Keratinocyte (primary cell): ENCODE data around the gene NTN1. TPM values are rescaled to one million over a fixed set of nuclear protein-coding genes. Genes with fewer than 3 reads are reported as not detected.

ENCODE experiments used
- DNase-seq: peaks from one replicate; pipeline ENCODE4 v3.0.0-alpha.2; 2011; ENCODE audit warnings: low read depth, missing footprints, low spot score
- FAIRE-seq: peaks from 2 replicates; lab custom pipeline; 2011; peaks lifted over from hg19 to GRCh38; lab: Jason Lieb, UNC
- H2AFZ ChIP-seq: 2 replicates; pipeline ENCODE4 v1.6.0; 2012; ENCODE audit warnings: low read length, control low read depth, inconsistent platforms; ENCODE audit not compliant: control insufficient read depth
- H3K27ac ChIP-seq: 2 replicates; pipeline ENCODE4 v1.5.1; 2011; ENCODE audit warnings: low read length; ENCODE audit not compliant: control insufficient read depth, insufficient read depth
- H3K27me3 ChIP-seq: 3 replicates; pipeline ENCODE4 v1.6.0; 2011; ENCODE audit warnings: low read length; ENCODE audit not compliant: control insufficient read depth, insufficient read depth; ENCODE audit errors: extremely low read depth
- H3K36me3 ChIP-seq, 2 experiments: 2 replicates in 1 of 2; 3 replicates in 1 of 2; pipeline ENCODE4 v1.5.1; 2011; ENCODE audit warnings: low read length in 2 of 2, mild to moderate bottlenecking in 1 of 2; ENCODE audit not compliant: control insufficient read depth in 2 of 2, insufficient read depth in 2 of 2; ENCODE audit errors: extremely low read depth in 1 of 2
- H3K4me1 ChIP-seq: 3 replicates; pipeline ENCODE4 v1.5.1; 2011; ENCODE audit warnings: low read length; ENCODE audit not compliant: control insufficient read depth, insufficient read depth; ENCODE audit errors: extremely low read depth
- H3K4me2 ChIP-seq: 3 replicates; pipeline ENCODE4 v1.6.0; 2011; ENCODE audit warnings: low read depth, low read length; ENCODE audit not compliant: control insufficient read depth, insufficient read depth; ENCODE audit errors: extremely low read depth
- H3K4me3 ChIP-seq, 3 experiments: fragments of 200-600 bp in 1 of 3; sonication (generic) in 1 of 3; 2 replicates in 2 of 3; 3 replicates in 1 of 3; pipeline ENCODE4 v1.5.1; 2011 to 2016; ENCODE audit warnings: low read length in 3 of 3, mild to moderate bottlenecking in 3 of 3, control low read depth in 2 of 3, inconsistent platforms in 1 of 3, low read depth in 1 of 3, mixed read lengths in 1 of 3, mixed run types in 1 of 3, moderate library complexity in 1 of 3; ENCODE audit not compliant: control insufficient read depth in 2 of 3, insufficient read depth in 2 of 3; ENCODE audit errors: extremely low read depth in 1 of 3
- H3K79me2 ChIP-seq: 2 replicates; pipeline ENCODE4 v1.6.0; 2012; ENCODE audit warnings: low read length; ENCODE audit not compliant: control insufficient read depth, insufficient read depth
- H3K9ac ChIP-seq: 3 replicates; pipeline ENCODE4 v1.6.0; 2011; ENCODE audit warnings: low read length; ENCODE audit not compliant: control insufficient read depth, insufficient read depth; ENCODE audit errors: extremely low read depth
- H3K9me1 ChIP-seq: 3 replicates; pipeline ENCODE4 v1.6.0; 2011; ENCODE audit warnings: low read length; ENCODE audit not compliant: control insufficient read depth, insufficient read depth; ENCODE audit errors: extremely low read depth
- H3K9me3 ChIP-seq: 2 replicates; pipeline ENCODE4 v1.5.1; 2012; ENCODE audit warnings: low read depth, low read length; ENCODE audit not compliant: control insufficient read depth
- H4K20me1 ChIP-seq: 3 replicates; pipeline ENCODE4 v1.6.0; 2011; ENCODE audit warnings: low read length; ENCODE audit not compliant: control insufficient read depth, insufficient read depth; ENCODE audit errors: extremely low read depth
- EZH2 ChIP-seq: IDR thresholded peaks from one replicate; pipeline ENCODE4 v1.6.1; 2012; ENCODE audit warnings: inconsistent platforms, mild to moderate bottlenecking, low read length, moderate library complexity
- dilution Hi-C: fragments of 300-500 bp; cut with MboI; formaldehyde crosslinking; loops from one replicate; pipeline ENCODE4 v1.7.0; 2020; ENCODE audit warnings: low sequenced_read_pairs; ENCODE audit not compliant: extremely low pct_ligation_motif_present
- polyA plus RNA-seq, 5 experiments: library from polyadenylated mRNA; depleted of rRNA in 3 of 5; stranded (reverse) in 3 of 5; stranded (forward) in 1 of 5; unstranded in 1 of 5; fragments of >200 nt; gene quantifications; 1 replicate in 1 of 5; 2 replicates in 3 of 5; 3 replicates in 1 of 5; pipeline versions ENCODE4 v1.2.1 to v1.2.3, GENCODE V29; 2011 to 2012; ENCODE audit warnings: missing spikeins in 2 of 5, low read depth in 1 of 5, low replicate concordance in 1 of 5
- TF ChIP-seq, protein P1 (sequence below), 3 experiments: IDR thresholded peaks in 1 of 3; conservative IDR thresholded peaks in 1 of 3; optimal IDR thresholded peaks in 1 of 3; 2 replicates in 2 of 3; 3 replicates in 1 of 3; pipeline versions ENCODE3 to v1.5.1; 2011; ENCODE audit warnings: low read length in 3 of 3, mild to moderate bottlenecking in 3 of 3, moderate library complexity in 2 of 3, control low read depth in 1 of 3, inconsistent platforms in 1 of 3; ENCODE audit not compliant: insufficient read depth in 2 of 3; ENCODE audit errors: extremely low read depth in 1 of 3

The NTN1 gene
- polyA plus RNA-seq, 1 donor (not counting 4 experiments of a cell fraction or from before 2014, with no cell fraction given): 0.10 TPM

DNA sequence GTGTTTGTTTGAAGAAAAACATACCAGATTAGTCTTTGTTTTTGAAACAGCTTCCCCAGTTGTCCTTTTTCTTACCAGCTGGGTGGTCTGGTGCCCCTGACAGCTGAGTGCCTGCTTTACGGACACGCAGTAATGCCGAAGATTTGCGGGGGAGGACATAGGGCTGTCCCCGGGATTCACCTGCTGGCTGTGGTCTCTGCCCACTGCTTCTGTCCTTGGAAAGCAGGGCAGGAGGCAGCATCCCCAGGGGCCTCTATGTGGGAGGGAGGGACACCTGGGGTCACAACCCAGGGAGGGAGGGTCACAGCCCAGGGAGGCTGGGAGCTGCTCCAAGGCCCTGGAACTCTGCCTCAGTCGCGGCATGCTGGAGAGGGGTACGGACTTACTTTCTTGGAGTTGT, 221.7 kb downstream of the NTN1 start:
- no peaks in the 10 kb centered on the region for H3K36me3 ChIP-seq
- H3K4me1 ChIP-seq: peaks cover 5% of the 10 kb centered on the region
- no peak overlapping the region for H2AFZ ChIP-seq
- dilution Hi-C loops: no loop called here
- H4K20me1 ChIP-seq: no peaks in the 10 kb centered on the region
- no peak overlapping the region for H3K9ac ChIP-seq
- no peaks in the 10 kb centered on the region for H3K79me2 ChIP-seq
- no peak overlapping the region for H3K27ac ChIP-seq
- no peaks in the 10 kb centered on the region for H3K9me1 ChIP-seq
- H3K27me3 ChIP-seq: peaks cover 7% of the 10 kb centered on the region
- H3K4me2 ChIP-seq: no peak overlapping the region
- no peaks in the 10 kb centered on the region for H3K9me3 ChIP-seq
- TF ChIP-seq, protein P1, sequence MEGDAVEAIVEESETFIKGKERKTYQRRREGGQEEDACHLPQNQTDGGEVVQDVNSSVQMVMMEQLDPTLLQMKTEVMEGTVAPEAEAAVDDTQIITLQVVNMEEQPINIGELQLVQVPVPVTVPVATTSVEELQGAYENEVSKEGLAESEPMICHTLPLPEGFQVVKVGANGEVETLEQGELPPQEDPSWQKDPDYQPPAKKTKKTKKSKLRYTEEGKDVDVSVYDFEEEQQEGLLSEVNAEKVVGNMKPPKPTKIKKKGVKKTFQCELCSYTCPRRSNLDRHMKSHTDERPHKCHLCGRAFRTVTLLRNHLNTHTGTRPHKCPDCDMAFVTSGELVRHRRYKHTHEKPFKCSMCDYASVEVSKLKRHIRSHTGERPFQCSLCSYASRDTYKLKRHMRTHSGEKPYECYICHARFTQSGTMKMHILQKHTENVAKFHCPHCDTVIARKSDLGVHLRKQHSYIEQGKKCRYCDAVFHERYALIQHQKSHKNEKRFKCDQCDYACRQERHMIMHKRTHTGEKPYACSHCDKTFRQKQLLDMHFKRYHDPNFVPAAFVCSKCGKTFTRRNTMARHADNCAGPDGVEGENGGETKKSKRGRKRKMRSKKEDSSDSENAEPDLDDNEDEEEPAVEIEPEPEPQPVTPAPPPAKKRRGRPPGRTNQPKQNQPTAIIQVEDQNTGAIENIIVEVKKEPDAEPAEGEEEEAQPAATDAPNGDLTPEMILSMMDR (optimal IDR thresholded peaks at IDR 0.05 in 1 of 3, IDR thresholded peaks at IDR 0.05 in 1 of 3, conservative IDR thresholded peaks at IDR 0.05 in 1 of 3; ENCODE audit: extremely low read depth in 1 of 3, insufficient read depth in 2 of 3, low read length in 3 of 3): no peak
- TF ChIP-seq EZH2: no peak
- FAIRE-seq: no peak
- no peak for DNase-seq
- H3K4me3 ChIP-seq: no peak overlapping the region

DNA sequence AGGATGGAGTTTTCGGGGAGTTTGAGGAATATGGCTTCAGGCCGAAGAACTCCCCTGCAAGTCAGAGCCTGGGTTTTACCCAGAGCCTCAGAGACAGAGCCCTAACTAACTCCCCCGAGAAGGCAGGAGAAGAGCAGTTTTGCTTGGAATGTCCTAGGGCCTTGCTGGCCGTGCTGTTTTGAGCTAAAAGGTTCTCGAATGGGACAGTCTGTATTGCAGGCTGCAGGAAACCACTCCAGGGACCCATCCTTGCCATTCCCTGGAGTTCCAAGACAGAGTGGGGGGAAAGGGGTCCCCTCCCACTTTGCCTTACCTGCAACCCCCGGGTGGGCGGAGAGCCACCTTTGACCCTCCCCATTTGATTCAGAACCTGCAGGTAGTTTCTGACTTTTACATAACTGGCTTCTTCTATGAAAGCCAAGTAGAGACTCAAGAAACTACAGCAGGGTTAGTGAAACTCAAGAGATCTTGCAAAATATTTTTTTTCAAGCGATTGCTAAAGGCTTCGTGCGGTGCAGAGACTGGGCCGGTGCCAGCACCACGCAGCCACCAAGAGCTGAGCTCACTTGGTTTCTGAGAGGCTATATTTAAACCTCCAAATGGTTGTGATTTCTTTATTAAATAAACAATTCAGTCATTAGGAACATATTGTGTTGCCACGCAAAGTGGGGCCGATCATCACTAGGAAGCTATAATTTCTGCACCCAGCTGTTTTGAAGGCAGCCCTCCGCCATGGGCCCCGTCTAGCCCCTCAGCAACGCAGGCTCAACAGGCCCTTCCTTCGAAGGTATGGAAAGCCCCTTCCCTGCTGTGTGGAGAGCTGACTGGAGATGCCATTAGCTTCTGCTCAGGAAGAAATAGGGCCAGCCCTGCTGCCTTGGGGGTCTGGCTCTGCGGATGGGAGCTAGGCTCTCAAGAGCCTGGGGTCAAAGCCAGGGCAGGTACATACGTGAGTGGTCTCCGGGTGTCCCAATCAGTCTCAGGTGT, 223.0 kb downstream of the NTN1 start:
- peaks cover 4% of the 10 kb centered on the region for H3K4me1 ChIP-seq
- H3K27ac ChIP-seq: no peak overlapping the region
- no peak overlapping the region for H3K9ac ChIP-seq
- H2AFZ ChIP-seq: no peak overlapping the region
- H3K27me3 ChIP-seq: peaks cover 3% of the 10 kb centered on the region
- no peak for FAIRE-seq
- no peaks in the 10 kb centered on the region for H3K79me2 ChIP-seq
- no peaks in the 10 kb centered on the region for H3K9me1 ChIP-seq
- no peaks in the 10 kb centered on the region for H4K20me1 ChIP-seq
- no peak for DNase-seq
- H3K4me2 ChIP-seq: no peak overlapping the region
- TF ChIP-seq, protein P1 (optimal IDR thresholded peaks at IDR 0.05 in 1 of 3, IDR thresholded peaks at IDR 0.05 in 1 of 3, conservative IDR thresholded peaks at IDR 0.05 in 1 of 3; ENCODE audit: extremely low read depth in 1 of 3, insufficient read depth in 2 of 3, low read length in 3 of 3): no peak
- no peak for TF ChIP-seq EZH2
- no peaks in the 10 kb centered on the region for H3K36me3 ChIP-seq
- no peak overlapping the region for H3K4me3 ChIP-seq
- H3K9me3 ChIP-seq: no peaks in the 10 kb centered on the region
- dilution Hi-C loops: no loop called here
